Measurements from ENCODE around the gene CTRB2.
"Not testable (repeated sequence)": the region's sequence is repeated elsewhere in the genome, so short reads cannot be mapped to it uniquely, and the experiment has no call there.

Gene CTRB2

DNA sequence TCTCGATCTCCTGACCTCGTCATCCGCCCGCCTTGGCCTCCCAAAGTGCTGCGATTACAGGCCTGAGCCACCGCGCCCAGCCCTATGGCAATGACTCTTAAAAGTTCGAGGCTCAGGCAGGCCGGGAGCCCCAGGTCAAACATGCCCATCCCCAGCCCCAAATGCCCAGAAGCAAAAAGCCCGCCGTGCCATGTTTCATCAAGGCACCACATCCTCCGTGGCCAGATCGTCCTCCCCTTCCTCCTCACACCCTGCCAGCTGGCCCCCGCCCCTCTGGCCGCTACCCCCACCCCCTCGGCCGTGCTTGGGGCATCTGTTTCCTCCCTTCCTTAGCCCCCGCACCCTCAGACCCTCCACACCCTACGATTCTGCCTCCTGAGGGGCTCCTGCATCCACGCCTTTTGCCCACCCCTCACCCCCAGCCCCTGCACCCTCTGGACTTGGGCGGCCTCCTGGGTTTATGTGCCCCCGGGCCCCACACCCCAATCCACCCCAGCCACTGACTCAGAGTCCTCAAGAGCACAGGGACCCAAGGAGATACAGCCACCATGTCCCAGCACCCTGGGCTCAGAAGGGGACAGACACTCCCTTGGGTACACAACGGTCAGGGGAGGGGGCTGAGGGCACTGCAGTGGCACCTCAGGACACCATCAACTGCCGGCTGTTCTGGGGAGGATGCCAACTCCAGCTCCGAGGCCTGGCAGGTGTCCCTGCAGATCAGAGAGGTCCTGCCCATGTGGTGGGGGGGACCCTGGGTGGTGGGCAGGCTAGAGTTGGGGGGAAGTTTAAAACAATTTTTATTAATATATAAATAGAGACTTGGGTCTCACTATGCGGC is 18.9 kb upstream of the CTRB2 start:
- no peak for DNase-seq

DNA sequence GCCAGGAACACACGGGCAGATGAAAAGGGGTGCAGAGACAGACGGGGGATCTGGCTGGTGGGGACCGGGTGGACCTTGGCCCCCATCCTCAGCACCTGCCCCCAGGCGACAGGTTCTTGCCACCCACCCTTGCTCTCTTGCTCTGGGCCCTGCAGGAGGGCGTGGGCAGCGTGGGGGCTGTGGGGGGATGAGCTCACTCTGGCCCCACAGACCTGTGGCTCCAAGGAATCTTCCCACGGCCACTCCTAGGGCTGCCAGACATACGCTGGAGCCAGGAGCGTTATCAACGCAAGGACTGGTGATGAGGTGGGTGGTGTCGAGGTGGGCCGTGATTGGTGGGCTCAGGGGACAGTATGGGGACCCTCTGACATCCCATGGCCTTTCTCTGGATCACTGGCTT is 18.1 kb upstream of the CTRB2 start:
- no peak for DNase-seq

DNA sequence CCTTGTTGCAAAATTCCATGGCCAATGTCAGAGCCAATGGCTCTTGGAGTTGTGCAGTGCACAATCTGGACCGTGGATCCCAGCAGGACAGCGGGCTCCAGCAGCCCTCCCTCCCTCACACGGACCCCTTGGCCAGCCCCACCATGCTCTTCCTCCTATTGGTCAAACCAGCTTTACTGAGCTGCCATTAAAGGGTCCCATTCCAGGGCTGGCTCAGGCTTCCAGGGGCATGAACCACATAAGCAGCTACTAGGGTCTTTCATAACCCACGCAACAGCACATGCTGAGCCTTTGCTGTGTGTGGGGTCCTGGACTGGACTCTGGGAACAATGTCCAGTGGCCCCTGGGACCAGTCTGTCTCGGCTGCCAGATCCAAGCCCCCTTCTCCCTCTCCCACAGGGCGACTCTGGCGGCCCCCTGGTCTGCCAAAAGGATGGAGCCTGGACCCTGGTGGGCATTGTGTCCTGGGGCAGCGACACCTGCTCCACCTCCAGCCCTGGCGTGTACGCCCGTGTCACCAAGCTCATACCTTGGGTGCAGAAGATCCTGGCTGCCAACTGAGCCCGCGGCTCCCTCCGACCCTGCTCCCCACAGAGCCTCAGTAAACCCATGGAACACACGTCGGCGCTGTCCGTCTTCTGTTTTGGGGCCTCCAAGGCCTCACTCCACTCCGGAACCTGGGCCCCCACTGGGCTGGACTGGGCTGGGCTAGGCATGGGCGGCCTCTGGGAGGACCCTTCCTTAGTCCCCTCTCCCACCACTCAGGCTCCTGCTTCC is 17.5 kb upstream of the CTRB2 start:
- DNase-seq = no peak

DNA sequence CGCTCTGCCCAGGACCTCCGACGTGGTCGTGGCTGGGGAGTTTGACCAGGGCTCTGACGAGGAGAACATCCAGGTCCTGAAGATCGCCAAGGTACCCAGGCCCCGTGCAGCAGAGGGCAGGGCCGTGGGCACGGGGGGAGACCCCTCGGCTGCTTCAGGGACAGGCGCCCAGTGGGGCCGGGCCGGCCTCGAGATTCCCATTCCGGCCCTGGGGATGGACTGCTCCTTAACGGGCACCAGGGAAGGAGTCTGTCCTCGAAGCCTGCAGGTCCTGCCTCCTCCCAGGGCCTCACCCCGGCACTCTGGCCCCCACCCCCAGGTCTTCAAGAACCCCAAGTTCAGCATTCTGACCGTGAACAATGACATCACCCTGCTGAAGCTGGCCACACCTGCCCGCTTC is 16.2 kb upstream of the CTRB2 start:
- DNase-seq = not testable (repeated sequence)

DNA sequence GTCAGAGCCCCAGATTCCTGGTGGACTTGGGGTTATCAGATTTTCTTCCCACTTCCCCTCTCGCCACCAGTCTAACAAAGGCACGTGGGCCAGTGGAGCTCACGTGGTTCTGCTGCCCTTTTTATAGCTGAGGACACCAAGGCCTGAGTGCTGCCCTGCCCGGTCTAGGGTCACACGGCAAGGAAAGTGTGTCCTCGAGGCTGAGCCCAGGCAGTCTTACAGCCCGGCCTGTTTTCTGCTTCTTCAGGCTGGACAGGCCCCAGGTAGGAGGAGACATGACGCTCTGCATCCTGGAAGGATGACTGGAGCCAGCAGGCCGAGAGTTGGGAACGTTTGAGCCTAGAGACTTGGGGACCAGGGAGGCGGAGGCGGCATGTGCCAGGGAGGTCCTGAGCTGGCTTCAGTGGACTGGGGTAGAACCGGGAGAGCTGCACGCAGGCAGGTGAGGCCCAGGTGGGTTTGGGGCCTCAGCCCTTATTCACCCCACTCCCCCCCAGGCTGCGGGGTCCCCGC is 15.4 kb upstream of the CTRB2 start:
- DNase-seq = peak; percentile 21 to 48

DNA sequence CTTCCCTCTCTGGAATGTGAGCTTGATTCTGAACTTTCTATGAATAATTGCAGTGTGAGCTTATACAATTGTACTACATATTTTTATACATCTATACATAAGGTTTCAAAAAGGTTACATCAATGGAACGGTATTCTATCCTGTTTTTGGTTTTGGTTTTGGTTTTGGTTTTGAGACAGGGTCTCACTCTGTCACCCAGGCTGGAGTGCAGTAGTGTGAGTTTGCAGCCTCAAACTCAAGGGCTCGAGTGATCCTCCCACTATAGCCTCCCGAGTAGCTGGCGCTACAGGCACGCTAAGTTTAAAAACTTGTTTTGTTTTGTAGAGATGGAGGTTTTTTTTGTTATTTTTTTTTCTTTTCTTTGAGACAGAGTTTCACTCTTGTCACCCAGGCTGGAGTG is 12.9 kb upstream of the CTRB2 start:
- peak in 1 of 2 donors; percentile 4 for DNase-seq

DNA sequence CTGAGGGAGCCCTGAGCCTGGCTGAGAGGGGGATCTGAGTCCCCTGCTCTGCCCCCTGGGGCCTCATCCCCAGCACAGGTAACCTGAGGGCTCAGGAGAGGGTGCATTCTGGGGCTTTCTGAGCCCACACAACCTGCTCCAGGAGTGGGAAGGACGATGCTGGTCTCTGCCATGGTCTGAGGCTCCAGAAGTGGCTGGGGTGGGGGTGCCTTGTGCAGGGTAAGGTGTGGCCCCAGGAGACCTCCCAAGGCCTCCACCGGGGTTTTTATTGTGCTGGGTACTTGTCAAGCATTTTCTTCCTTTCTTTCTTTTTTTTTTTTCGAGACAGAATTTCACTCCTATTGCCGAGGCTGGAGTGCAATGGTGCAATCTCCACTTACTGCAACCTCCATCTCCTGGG is 12.1 kb upstream of the CTRB2 start:
- no peak for DNase-seq

DNA sequence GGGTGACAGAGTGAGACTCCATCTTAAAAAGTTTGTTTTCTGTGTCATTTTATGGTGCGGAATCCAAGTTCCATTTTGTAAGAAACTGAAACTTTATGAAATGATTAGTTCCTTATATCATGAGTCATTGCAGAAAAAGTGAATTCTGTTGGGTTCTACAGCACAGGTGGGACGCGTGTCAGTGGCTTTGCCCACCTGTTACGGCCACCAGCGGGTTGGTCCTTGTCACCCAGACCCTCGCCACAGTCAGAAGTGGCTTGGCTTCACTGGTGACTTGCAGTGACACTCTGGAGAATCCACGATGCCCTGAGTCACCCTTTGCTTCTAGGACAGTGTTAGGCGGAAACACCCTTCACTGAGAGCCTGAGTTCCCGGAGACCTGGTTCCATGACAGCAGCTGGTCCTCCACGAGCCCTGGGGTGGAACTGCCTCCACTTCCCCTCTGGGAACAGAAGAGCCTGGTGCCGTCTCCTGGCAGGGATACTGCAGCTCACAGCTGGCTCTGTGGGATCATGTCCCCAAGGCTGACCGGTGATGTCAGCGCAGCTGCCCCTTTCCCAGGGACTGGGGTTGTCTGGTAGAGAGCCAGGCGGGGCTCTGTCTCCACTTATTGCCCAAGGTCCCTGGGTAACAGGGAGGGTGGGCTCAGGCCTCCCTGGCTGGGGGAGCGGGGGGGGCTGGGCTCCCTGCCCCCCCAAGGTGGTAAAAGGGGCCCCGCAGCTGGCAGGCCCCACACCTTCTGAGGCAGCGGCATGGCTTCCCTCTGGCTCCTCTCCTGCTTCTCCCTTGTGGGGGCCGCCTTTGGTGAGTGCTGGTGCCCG is 11.5 kb upstream of the CTRB2 start, which contains the start of gene CTRB1:
Gene CTRB1, plus strand, starts transcription at position 733 of the 821 bp plus-strand sequence. Its CDS starts 20 bp downstream, at position 753.
- DNase-seq = peak in 1 of 2 donors; percentile 5

DNA sequence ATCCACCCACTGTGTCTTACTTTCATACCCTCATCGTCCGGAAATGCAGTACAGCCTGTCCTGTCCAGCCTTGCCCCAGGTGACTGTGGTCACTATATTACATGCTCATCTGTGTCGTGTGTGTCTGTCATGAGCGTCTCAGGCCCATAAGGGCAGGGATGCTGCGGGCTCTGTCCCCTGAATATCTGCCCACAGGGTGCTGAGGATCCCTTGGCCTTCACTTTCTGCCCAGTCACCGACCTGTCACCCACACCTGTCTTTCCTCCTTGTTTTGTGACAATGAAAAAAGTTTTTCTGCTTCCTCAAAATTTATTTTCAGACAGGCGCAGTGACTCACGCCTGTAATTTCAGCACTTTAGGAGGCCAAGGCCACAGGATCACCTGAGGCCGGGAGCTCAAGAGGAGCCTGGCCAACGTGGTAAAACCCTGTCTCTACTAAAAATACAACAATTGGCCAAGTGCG is 10.5 kb upstream of the CTRB2 start:
- DNase-seq = no peak

DNA sequence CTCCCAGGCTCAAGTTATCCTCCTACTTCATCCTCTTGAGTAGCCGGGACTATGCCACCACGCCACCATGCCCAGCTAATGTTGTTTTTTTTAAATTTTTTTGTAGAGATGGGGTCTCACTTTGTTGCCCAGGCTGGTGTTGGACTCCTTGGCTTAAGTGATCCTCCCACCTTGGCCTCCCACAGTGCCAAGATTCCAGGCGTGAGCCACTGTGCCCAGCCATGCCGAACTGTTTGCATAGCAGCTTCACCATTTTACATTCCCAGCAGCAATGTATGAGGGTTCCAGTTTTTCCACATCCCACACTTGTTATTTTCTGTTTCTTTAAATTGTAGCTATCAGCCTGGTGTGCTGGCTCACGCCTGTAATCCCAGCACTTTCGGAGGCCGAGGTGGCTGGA is 9.6 kb upstream of the CTRB2 start:
- no peak for DNase-seq

DNA sequence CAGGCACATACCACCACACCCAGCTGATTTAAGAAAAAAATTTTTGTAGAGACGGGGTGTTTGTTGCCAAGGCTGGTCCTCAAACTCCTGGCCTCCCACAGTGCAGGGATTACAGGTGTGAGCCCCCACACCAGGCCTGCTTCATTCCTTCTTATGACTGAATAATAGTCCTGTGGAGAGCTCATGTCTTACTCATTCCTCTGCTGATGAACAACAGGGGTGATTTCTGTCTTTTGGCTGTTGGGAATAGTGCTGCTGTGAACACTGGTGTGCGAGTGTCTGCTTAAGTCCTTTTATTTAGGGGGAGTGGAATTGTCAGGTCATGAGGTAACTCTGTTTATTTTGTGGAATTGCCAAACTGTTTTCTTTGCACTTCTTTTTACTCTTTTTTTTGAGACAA is 9.2 kb upstream of the CTRB2 start:
- DNase-seq = no peak

DNA sequence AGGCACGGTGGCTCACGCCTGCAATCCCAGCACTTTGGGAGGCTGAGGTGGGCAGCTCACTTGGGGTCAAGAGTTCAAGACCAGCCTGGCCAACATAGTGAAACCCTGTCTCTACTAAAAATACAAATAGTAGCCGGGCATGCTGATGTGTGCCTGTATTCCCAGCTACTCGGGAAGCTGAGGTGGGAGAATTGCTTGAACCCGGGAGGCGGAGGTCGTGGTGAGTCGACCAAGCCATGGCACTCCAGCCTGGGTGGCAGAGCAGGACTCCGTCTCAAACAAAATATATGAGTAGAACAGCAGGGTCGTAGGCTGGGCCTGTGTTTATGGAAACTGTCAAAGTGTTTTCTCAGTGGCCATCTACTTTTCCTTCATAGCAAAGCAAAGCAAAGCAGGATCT is 4.3 kb upstream of the CTRB2 start:
- not testable (repeated sequence) for DNase-seq

DNA sequence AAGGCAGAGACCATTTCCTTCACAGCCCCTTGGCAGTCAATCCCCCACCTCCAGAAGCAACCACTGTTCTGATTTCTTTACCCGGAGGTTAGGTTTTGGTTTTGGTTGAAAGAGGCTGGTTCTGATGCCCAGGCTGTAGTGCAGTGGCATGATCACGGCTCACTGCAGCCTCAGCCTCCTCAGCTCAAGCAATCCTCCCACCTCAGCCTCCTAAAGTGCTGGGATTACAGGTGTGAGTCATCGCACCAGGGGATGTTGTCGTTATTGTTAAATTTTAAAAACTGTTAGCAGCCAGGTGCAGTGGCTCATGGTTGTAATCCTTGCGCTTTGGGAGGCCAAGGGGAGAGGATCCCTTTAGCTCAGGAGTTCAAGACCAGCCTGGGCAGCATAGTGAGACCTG is 3.0 kb upstream of the CTRB2 start:
- DNase-seq = no peak

DNA sequence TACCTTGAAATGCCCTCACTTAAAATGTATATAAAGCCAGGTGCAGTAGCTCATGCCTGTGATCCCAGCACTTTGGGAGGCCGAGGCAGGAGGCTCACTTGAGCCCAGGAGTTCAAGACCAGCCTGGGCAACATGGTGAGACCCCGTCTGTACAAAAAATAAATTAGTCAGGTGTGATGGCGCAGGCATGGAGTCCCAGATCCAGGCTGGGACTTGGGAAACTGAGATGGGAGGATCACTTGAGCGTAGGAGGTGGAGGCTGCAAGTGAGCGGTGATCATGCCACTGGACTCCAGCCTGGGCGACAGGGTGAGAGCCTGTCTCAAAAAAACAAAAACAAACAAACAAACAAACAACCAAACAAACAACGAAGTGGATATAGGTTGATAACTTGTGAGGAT is 2.6 kb upstream of the CTRB2 start:
- not testable (repeated sequence) for DNase-seq

DNA sequence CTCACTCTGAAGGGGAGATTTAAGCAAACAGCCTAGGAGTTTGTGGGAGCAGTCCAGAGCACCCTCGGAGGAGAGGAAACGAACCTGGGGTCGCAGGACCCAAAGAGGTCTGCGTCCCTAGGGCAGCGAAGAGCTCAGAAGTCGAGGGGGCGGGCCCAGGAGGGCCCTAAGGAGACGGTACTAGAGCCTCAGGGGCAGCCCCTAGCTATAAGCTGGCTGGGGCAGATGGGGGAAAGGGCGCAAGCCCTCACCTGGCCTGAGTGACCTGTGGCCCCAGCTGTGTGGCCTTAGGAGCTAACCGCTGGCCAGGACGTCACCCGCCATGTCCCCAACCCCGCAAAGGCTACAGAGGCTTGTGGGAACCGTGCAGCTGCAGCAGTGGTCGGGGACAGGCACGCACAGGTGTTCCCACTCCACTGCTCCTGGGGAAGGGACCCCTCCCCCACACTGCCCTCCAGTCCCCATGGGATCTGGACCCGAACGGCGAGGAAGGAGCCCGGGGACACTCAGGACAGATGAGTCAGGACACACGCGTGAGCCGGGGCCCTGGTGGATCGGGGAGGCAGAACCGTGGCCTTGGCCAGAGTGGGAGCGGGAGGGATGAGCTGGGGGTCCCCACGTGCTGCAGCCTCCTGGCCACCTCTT is 2.0 kb upstream of the CTRB2 start:
- no peak for DNase-seq

DNA sequence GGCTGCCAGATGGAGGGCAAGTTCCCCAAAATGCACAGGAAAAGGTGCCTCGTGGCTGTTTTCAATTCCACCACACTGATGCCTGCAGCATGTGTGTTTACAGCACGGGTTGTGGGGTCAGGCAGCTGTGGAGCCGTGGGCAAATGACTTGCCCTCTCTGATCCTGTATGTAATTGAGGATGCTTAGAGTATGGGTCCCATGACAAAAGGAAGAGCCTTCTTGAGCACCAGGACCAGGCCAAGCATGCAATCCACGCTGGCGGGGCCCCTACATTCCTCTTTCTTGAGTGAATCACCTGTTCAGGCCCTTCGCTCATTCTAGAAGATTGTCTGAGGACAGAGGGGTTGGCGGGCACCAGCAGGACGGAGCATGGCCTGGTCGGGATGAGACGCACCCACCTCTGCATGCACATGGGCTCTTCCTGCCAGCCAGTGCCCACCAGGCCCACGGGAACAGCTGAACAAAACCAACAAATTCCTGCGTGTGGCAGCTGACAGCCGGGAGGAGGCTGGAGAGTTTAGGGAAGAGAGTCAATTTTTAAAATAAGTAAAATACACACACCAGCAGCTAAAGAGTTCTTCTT is 1.4 kb upstream of the CTRB2 start:
- no peak for DNase-seq

DNA sequence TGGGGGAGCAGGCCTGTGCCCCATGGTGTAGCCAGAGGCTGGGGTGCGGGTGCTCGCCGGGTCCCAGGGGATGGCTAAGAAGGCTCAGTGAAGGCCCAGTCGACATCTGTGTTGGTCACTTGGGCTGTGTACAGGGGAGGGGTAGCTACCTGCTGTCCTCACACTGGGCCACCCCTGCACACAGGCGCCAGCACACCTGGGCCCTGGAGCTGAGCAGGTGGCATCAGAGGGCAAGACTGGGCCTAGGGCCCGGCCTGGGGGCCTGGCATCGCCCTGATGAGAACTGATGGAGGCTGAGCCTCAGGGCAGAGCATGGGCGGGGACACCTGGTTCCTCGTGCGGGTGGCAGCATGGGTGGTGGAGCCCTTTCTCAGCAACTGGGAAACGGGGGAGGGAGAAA is 870 bp upstream of the CTRB2 start:
- no peak for DNase-seq

DNA sequence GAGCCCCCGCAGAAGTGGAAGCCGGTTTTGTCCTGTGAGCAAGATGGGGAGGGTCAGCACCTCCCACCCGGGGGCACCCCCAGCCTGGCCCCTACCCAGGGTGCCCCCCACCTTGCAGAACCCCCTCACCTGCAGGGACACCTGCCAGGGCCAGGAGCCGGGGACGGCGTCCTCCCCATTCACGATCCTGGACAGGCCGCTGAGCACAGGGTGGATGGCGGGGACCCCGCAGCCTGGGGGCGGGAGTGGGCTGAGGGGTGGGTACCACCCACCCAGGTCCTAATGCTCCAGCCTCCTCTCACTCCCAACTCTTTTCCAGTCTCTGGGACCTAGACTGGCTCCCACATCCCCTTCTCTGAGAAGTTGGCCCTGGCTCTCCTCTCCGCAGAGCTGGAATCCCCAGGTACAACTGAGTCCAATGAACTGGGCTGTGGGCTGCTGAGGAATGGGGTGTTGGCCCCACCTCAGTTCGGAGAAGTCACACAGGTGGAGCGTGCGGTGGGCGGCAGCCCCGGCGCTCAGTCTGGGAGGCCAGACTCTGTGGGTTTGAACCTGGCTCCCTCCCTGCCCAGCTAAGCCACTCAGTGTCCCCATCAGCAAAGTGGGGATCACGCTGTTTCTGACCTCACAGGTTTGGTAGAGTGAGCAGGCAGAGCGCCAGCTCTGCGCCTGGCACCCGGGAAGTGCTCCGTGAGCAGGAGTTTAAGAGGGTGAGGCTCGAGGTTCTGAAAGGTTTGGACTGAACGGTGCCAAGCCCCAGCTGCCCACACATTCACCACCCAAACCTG is 806 bp downstream of the CTRB2 start:
- DNase-seq = not testable (repeated sequence)

DNA sequence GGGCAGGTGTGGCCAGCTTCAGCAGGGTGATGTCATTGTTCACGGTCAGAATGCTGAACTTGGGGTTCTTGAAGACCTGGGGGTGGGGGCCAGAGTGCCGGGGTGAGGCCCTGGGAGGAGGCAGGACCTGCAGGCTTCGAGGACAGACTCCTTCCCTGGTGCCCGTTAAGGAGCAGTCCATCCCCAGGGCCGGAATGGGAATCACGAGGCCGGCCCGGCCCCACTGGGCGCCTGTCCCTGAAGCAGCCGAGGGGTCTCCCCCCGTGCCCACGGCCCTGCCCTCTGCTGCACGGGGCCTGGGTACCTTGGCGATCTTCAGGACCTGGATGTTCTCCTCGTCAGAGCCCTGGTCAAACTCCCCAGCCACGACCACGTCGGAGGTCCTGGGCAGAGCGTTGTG is 1.5 kb downstream of the CTRB2 start:
- DNase-seq = not testable (repeated sequence)

DNA sequence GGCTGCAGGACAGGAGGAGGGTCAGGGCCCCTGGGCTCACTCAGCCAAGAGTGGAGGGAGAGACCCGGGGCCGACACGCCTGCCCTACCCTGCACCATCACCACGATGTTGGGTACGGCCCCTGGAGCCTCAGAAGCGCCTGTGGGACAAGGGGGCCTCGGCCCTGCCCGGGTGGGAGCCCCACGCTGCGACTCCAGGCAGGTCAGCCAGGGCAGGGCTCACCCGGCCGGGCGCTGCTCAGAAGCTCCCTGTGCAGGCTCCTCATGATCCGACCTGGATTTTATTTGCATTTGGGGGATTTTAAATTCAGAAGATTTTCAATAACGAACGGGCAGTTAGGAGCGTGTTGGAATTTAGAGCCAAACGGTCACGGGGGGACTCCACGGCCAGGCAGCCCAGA is 2.1 kb downstream of the CTRB2 start:
- not testable (repeated sequence) for DNase-seq

DNA sequence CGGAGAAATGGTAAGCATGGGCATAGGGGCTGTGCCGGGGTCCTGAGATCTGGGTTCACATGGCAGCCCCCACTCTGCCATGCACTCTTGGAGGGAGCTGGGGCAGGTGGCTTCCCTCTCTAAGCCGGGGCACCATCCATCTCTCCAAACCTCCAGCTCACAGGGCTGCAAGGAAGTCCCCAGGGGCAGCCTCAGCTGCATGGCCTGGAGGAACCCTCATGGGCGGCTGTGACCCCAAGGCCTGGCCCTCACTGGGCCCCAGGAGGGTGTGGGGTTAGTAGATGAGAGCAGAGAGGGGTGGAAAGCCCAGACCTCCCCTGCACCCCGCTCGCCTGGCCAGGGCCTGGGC is 2.6 kb downstream of the CTRB2 start:
- no peak for DNase-seq

All from inflammatory macrophage treated with lipopolysaccharide for 1 hour (primary cell).